NK-92 (cell line): ENCODE results near the gene ACTN4.
"Not testable (repeated sequence)": the region's sequence is repeated elsewhere in the genome, so short reads cannot be mapped to it uniquely, and the experiment has no call there.

Source experiments
- DNase-seq: peaks from one replicate; lab custom pipeline; 2025; ENCODE audit not compliant: unreplicated experiment; lab: John Stamatoyannopoulos, UW

ACTN4 gene

DNA sequence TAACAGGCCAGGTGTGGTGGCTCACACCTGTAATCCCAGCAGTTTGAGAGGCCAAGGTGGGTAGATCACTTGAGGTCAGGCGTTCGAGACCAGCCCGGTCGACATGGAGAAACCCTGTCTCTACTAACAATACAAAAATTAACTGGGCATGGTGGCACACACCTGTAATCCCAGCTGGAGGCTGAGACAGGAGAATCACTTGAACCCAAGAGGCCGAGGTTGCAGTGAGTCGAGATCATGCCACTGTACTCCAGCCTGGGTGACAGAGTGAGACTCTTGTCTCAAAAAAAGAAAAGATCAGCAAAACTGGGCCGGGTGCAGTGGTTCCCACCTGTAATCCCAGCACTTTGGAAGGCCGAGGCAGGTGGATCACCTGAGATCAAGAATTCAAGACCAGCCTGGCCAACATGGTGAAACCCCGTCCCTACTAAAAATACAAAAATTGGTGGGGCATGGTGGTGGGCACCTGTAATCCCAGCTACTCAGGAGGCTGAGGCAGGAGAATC lies 114.5 kb downstream of the ACTN4 start:
- not testable (repeated sequence) for DNase-seq

GRCh38 chr19:38763795-38764220 lies 116.4 kb downstream of the ACTN4 start:
- DNase-seq = no peak

DNA sequence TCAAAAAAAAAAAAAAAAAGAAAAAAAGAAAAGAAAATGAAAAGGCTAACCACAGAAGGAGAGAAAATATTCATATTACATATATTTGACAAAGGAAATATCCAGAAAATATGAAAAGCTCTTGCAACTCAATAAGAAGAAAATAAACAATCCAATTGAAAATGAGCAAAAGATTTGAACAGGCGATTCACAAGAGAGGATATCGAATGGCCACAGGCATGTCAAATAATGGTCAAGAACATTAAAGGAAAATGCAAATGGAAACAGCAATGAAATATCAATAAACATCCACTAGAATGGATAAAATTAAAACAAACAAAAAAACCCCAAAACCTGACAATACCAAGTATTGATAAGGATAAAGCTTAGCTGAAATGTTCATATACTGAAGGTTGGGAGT lies 117.8 kb downstream of the ACTN4 start:
- DNase-seq = no peak

DNA sequence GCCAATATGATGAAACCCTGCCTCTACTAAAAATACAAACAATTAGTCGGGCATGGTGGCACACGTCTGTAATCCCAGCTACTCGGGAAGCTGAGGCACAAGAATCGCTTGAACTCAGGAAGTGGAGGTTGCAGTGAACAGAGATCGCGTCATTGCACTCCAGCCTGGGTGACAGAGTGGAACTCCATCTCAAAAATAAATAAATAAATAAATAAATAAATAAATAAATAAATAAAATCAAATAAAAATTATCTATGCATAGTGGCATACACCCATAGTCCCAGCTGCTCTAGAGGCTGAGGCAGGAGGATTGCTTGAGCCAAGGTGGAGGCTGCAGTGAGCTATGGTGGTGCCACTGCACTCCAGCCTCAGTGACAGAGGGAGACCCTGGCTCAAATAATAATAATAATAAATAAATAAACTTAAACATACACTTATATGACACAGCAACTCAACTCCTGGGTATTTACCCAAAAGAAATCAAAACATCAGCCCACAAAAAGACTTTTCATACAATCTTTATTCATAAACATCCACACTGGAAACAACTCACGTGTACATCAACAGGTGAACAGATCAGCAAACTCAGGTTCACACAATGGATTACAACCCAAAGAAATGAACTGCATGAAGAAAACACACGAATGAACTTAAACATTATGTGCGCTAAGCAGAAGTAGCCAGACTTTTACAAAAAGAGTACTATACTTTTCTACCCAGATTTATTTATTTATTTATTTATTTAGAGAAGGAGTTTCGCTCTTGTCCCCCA lies 119.0 kb downstream of the ACTN4 start:
- DNase-seq = no peak

DNA sequence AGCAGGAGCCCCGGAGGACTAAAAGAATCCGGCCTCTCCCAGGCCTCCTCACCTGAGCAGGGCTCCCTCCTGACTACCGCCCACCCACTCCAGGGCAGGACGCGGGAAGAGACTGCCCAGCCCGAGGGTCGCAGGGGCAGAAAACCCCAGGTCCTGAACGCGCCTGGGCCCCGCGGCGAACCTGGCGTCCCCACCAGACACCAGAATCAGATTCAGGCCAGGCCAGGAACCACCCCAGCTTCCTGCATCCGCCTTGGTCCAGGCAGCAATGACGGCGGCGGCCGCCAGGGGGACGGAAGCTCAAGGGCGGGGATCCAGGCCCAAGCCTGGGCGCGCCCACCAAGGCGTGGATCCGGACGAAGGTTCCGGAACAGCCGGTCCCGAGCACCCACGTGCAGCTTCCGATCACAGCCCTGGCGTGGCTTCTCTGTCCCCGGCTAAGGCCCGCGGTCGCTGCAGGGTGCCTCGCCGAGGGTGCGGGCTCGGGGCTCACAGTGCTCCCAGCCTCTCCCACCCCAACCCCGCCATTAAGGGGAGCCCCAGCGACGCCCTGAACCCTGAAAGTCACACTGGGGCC lies 122.3 kb downstream of the ACTN4 start:
- no peak for DNase-seq

DNA sequence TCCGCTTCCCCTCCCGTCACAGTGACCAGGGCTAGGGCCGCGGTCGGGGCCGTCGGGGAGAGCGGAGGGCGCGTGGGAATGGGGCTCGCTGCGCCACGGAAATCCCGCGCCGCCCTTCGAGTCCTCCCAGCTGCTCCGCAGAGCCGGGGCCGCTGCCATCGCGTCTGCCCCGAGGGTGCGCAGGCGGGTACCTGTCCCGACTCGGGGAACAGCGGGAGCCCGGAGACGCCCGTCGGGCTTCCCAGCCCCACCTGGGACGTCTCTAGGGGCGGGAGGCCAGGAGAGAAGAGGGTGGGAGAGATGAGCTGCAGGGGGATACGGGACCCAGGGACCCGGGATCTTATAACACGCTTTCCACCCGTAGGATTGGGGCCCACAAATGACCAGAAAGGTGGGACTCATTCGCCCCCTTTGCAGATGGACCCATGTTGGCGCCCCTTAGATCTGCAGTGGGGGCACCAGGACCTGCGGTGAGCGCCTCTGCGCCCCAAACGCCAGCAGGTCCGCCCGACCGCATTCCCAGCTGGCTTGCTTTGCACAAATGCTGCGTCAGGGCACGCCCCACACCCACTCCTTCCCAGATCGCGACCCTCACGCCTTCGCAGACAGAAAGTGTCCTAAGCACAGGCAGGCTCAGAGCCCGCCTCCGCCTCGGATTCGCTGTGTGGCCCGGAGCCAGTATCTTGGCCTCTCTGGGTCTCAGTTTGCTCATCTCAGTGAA lies 122.9 kb downstream of the ACTN4 start:
- not testable (repeated sequence) for DNase-seq

DNA sequence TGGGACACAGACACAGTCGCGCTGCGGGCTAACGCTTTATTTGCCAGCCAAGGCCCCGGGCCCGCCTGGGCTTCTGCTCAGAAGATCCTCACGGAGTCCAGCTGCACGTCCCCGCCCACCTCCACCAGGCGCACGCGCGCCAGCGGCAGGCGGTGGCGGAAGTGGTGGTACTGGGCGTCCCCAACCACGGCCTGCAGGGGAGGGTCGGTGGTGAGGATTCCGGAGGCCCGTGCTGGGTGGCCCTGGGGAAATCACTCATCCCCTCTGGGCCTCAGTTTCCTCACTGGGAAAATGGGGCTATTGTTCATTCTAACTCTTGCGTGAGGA lies 123.5 kb downstream of the ACTN4 start:
- not testable (repeated sequence) for DNase-seq

DNA sequence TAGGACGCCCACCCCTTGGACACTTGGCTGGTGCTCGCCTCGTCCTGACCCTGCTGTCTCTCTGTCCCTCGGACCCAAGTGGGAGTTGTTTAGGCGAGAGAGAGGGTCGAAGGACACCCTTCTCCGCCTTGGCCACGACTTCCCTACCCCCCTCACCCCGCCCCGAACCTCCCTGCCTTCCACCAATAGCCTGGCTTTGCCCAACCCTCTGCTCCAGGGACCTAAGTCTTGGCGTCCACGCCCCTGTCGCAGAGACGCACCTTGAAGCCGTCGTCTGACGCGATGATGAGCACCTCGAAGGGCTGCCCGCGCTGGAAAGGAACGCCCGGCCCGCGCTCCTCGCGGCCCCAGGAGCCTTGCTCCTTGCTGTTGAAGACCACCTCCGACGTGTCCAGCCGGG lies 124.1 kb downstream of the ACTN4 start:
- DNase-seq = not testable (repeated sequence)

GRCh38 chr19:38773469-38774177 lies 126.2 kb downstream of the ACTN4 start, which contains the start of gene LGALS7:
Gene LGALS7 (minus strand): TSS chr19:38773517. CDS start chr19:38773492, 25 bp downstream.
- DNase-seq = no peak

DNA sequence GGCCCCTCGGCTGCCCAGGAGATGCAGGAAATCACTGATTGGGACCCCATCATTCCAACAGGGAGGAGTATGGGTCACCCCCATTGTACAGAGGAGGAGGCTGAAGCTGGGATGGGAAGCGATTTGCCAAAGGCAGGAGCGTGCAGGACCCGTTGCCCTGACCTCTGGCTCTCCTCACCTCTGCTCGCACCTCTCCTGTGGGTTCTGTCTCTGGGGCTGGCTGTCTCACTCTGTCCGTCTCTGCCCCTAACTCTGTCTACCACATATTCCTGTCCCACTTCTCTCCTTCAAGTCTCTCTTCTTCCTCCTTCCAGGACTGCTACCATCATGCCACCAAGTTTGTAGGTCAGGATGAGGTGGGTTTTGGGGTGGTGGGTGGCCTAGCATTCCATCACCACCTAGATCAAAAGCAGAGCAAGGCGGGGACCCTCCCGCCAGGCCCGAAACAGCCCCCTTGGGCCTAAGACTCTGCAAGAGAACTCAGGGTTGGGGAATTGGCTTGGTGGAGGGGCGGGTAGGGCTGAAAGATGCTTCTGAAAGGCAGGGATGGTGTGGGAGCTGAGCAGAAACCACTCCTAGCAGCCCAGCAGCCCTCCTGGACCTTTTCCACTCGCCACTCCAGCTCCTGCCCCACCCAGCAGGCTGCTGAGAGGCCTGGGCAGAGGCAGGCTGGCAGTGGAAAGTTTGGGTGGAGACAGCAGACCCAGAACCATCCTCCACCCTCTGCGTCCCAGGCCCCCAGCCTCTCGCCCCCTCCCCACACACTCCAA lies 126.9 kb downstream of the ACTN4 start:
- no peak for DNase-seq

DNA sequence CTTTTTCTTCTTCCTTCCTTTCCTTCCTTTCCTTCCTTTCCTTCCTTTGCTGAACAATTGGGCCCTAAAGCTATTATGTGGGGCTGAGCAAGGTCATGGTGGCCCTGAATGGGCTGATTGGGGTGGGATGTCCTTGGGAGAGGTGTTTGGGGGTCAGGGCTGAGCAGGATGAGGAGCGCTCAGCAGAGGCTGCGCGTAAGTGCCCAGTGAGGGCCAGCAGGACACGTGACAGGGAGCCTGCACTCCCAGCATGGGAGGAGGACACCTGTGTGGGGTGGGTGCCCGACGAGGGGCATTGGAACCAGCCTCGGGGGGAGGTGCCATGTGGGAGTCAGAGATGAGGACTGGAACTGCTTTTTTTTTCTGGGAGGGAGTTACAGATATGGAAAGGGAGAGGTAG lies 131.3 kb downstream of the ACTN4 start:
- no peak for DNase-seq

- DNase-seq = no peak
Observed at GRCh38 chr19:38780443-38780842, 133.0 kb downstream of the ACTN4 start.

GRCh38 chr19:38781058-38781457 lies 133.6 kb downstream of the ACTN4 start:
- DNase-seq = no peak
